CD4-positive, alpha-beta T cell treated with Interleukin-17A for 1 hour (primary cell): Measurements from ENCODE around the gene CDCA7L.
"Not testable (repeated sequence)": the region's sequence is repeated elsewhere in the genome, so short reads cannot be mapped to it uniquely, and the experiment has no call there.

Experiments used
- DNase-seq: peaks from one replicate; pipeline ENCODE4 v3.0.0-alpha.2; 2020

Gene CDCA7L

GRCh38 chr7:21903020-21903786, 42.5 kb downstream of the CDCA7L start:
- no peak for DNase-seq

GRCh38 chr7:21902240-21902639, 43.5 kb downstream of the CDCA7L start:
- DNase-seq: no peak

- DNase-seq: peak; percentile 51
Measured at GRCh38 chr7:21898265-21898930, 47.3 kb downstream of the CDCA7L start.

GRCh38 chr7:21893401-21893800, 52.3 kb downstream of the CDCA7L start:
- DNase-seq: no peak

- no peak for DNase-seq
Measured at GRCh38 chr7:21891291-21891690, 54.4 kb downstream of the CDCA7L start.

GRCh38 chr7:21887779-21888178, 57.9 kb downstream of the CDCA7L start:
- DNase-seq: no peak

- no peak for DNase-seq
Measured at GRCh38 chr7:21887353-21887752, 58.3 kb downstream of the CDCA7L start.

- DNase-seq: no peak
Measured at GRCh38 chr7:21886396-21886795, 59.3 kb downstream of the CDCA7L start.

- DNase-seq: no peak
Measured at GRCh38 chr7:21884496-21884895, 61.2 kb downstream of the CDCA7L start.

GRCh38 chr7:21883501-21883900, 62.2 kb downstream of the CDCA7L start:
- DNase-seq: not testable (repeated sequence)

GRCh38 chr7:21883069-21883468, 62.6 kb downstream of the CDCA7L start:
- no peak for DNase-seq

GRCh38 chr7:21869785-21870402, 75.8 kb downstream of the CDCA7L start:
- no peak for DNase-seq

GRCh38 chr7:21868576-21868850, 77.2 kb downstream of the CDCA7L start:
- no peak for DNase-seq

- DNase-seq: no peak
Measured at GRCh38 chr7:21867816-21868575, 77.7 kb downstream of the CDCA7L start.

GRCh38 chr7:21867226-21867625, 78.5 kb downstream of the CDCA7L start:
- no peak for DNase-seq

GRCh38 chr7:21866731-21867130, 79.0 kb downstream of the CDCA7L start:
- DNase-seq: no peak

- DNase-seq: not testable (repeated sequence)
Measured at GRCh38 chr7:21865631-21866204, 80.0 kb downstream of the CDCA7L start.

- peak; percentile 0 for DNase-seq
Measured at GRCh38 chr7:21851559-21851967, 94.1 kb downstream of the CDCA7L start.
